Prostate gland (tissue), 2 donors: ENCODE data around the gene SLC7A14.

ENCODE experiments used
- CTCF ChIP-seq, 4 experiments: fragments of 200-600 bp in 2 of 4; fragments of 450-650 bp in 2 of 4; sonication (generic) in 2 of 4; IDR thresholded peaks; 1 replicate in 3 of 4; 2 replicates in 1 of 4; pipeline ENCODE4 v1.5.1; 2016 to 2019; ENCODE audit warnings: antibody characterized with exemption in 4 of 4, mild to moderate bottlenecking in 2 of 4, moderate library complexity in 2 of 4
- POLR2A ChIP-seq: fragments of 450-650 bp; IDR thresholded peaks from one replicate; pipeline ENCODE4 v1.6.1; 2016; ENCODE audit warnings: antibody characterized with exemption, mild to moderate bottlenecking
- POLR2AphosphoS5 ChIP-seq: sonication (generic); formaldehyde crosslinking; IDR thresholded peaks from one replicate; pipeline ENCODE4 v1.6.1; 2017; ENCODE audit warnings: antibody characterized with exemption

- TF ChIP-seq POLR2AphosphoS5 (no peak), CTCF (IDR thresholded peaks at IDR 0.05) (no peak), POLR2A (no peak)
Measured at GRCh38 chr3:170555329-170555728, 30.5 kb downstream of the SLC7A14 start.
